ENCODE measurements around the gene TUBAL3. TPM values are rescaled to one million over a fixed set of nuclear protein-coding genes. Genes with fewer than 3 reads are reported as not detected.

The TUBAL3 gene
- total and polyA plus RNA-seq, 9 of the 15 experiments (the other 6 are each of a cell fraction or from before 2014, with no cell fraction given) = 5.5 to 10.1 (median 6.9) TPM

DNA sequence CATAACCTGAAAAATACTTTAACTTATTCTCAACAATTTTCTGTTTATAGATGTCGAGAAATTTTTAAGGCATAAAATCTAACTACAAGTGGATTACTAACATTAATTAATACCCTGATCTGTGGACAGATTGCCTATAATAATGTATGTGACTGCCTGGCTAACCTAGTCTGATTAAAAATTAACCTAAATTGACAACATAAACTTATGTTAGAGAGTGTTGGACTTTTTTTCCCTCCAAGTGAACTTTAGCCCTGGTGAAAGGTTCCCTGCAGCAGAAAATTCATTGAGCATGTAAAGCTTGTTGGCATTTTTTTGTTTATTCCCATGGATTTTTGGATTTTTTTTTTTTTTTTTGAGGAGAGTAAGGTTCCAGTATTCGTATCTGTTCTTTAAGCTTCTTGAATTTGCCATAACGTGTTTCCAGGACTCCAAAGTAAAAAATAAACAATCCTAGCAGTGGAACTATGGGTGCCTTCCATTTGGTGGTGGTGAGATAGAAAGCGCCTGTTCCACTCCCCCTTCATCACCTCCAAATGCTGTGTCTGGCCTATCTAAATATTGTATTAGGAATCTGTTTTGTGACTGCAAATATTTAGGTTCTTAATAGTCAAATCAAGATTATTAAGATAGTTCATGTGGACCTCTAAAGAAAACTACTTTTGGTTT is 43.8 kb upstream of the TUBAL3 start (continued):
- TF ChIP-seq, protein P1, sequence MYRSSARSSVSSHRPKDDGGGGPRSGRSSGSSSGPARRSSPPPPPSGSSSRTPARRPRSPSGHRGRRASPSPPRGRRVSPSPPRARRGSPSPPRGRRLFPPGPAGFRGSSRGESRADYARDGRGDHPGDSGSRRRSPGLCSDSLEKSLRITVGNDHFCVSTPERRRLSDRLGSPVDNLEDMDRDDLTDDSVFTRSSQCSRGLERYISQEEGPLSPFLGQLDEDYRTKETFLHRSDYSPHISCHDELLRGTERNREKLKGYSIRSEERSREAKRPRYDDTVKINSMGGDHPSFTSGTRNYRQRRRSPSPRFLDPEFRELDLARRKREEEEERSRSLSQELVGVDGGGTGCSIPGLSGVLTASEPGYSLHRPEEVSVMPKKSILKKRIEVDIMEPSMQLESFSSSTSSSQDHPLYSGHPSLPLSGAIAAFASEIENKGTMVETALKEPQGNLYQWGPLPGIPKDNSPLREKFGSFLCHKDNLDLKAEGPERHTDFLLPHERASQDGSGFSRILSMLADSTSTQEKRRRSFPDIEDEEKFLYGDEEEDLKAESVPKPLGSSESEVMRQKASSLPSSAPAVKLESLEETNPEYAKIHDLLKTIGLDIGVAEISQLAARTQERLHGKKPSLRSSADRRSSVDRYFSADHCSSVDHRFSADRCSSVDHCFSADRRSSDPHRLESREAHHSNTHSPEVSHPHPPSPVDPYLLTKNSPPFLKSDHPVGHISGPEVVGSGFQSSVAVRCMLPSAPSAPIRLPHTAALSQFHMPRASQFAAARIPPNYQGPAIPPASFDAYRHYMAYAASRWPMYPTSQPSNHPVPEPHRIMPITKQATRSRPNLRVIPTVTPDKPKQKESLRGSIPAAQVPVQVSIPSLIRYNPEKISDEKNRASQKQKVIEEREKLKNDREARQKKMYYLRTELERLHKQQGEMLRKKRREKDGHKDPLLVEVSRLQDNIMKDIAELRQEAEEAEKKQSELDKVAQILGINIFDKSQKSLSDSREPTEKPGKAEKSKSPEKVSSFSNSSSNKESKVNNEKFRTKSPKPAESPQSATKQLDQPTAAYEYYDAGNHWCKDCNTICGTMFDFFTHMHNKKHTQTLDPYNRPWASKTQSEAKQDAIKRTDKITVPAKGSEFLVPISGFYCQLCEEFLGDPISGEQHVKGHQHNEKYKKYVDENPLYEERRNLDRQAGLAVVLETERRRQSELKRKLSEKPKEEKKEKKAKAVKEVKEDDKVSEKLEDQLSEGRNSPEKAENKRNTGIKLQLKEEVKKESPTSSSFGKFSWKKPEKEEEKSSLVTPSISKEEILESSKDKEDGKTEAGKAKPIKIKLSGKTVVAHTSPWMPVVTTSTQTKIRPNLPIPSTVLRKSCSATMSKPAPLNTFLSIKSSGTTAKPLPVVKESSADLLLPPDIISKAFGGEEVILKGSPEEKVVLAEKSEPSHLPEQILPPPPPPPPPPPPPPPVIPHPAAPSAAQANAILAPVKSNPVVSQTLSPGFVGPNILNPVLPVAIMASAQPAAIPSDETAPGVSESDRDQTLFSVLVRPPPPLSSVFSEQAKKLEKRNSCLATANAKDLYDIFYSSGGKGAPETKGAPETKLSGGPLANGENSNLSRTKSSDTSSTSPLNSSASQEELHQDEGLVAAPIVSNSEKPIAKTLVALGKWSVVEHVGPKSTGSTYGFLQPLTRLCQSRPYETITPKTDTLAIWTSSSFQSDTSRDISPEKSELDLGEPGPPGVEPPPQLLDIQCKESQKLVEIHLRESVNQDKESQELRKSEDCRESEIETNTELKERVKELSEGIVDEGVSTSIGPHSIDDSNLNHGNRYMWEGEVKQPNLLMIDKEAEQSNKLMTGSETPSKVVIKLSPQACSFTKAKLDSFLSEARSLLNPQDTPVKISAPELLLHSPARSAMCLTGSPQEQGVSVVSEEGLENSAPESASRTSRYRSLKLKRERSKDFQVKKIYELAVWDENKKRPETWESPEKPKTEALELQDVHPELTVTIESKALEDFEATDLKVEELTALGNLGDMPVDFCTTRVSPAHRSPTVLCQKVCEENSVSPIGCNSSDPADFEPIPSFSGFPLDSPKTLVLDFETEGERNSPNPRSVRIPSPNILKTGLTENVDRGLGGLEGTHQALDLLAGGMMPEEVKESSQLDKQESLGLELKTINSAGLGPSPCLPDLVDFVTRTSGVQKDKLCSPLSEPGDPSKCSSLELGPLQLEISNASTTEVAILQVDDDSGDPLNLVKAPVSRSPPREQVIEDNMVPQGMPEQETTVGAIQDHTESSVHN (IDR thresholded peaks at IDR 0.05; ENCODE audit: borderline replicate concordance in 1 of 2, low read depth in 1 of 2) = no peak
- TF ChIP-seq ZNF507 (tag; conservative IDR thresholded peaks at IDR 0.05) (no peak), KAT7 (CRISPR knock-in tag; IDR thresholded peaks at IDR 0.05; ENCODE audit: borderline replicate concordance) (0 out of 2 replicates have a peak, but pooled peaks have one; percentile 43), CHD1 (IDR thresholded peaks at IDR 0.05; ENCODE audit: low read length) (peak; percentile 66), SIN3A (IDR thresholded peaks at IDR 0.05; ENCODE audit: borderline replicate concordance in 2 of 2, control insufficient read depth in 1 of 2, low read depth in 2 of 2, low read length in 2 of 2) (0 out of 4 replicates have a peak, but pooled peaks of 1 of the 2 experiments have one; percentile 38)

Data from K562 (cell line).